Natural killer cell (primary cell): Measurements from ENCODE around the gene RIPK1. TPM values are rescaled to one million over a fixed set of nuclear protein-coding genes. Genes with fewer than 3 reads are reported as not detected.
"Not testable (repeated sequence)": the region's sequence is repeated elsewhere in the genome, so short reads cannot be mapped to it uniquely, and the experiment has no call there.

ENCODE experiments used
- ATAC-seq, 3 donors: fragments of 150-1000 bp in 2 of 3; fragments of 200-7000 bp in 1 of 3; cut with Tn5 transposase; 1 replicate in 1 of 3; 2 replicates in 2 of 3; pipeline ENCODE4 v1.10.0; 2021; ENCODE audit warnings: mild to moderate bottlenecking in 2 of 3, moderate library complexity in 2 of 3
- DNase-seq, 2 donors: peaks; one replicate each; pipeline versions ENCODE4 v3.0.0 to v3.0.0-alpha.2; 2013 to 2021; ENCODE audit warnings: mixed read lengths in 1 of 2
- H3K27ac ChIP-seq: one replicate; pipeline ENCODE4 v1.5.1; 2013; ENCODE audit warnings: mild to moderate bottlenecking, low read length
- H3K27me3 ChIP-seq: one replicate; pipeline ENCODE4 v1.6.1; 2013; ENCODE audit warnings: low read length; ENCODE audit not compliant: control insufficient read depth, insufficient read depth
- H3K36me3 ChIP-seq: one replicate; pipeline ENCODE4 v1.6.1; 2013; ENCODE audit warnings: low read length; ENCODE audit not compliant: control insufficient read depth, insufficient read depth
- H3K4me1 ChIP-seq: one replicate; pipeline ENCODE4 v1.6.1; 2013; ENCODE audit warnings: low read length; ENCODE audit not compliant: control insufficient read depth, insufficient read depth
- H3K4me3 ChIP-seq: one replicate; pipeline ENCODE4 v1.5.1; 2013; ENCODE audit warnings: low read length
- H3K9me3 ChIP-seq: one replicate; pipeline ENCODE4 v1.6.1; 2013; ENCODE audit warnings: low read length; ENCODE audit not compliant: control insufficient read depth, insufficient read depth
- H3K27ac Mint-ChIP-seq, 2 donors: one replicate each; pipeline ENCODE4 v1.8.0; 2022; ENCODE audit warnings: mild to moderate bottlenecking in 2 of 2, mixed read lengths in 2 of 2, moderate library complexity in 1 of 2
- H3K27me3 Mint-ChIP-seq, 2 donors: one replicate each; pipeline ENCODE4 v1.8.0; 2022; ENCODE audit warnings: low read depth in 2 of 2, mixed read lengths in 2 of 2
- H3K36me3 Mint-ChIP-seq: one replicate; pipeline ENCODE4 v1.8.0; 2022; ENCODE audit warnings: mixed read lengths
- H3K4me1 Mint-ChIP-seq, 2 donors: one replicate each; pipeline ENCODE4 v1.8.0; 2022; ENCODE audit warnings: mixed read lengths in 2 of 2
- H3K4me3 Mint-ChIP-seq: one replicate; pipeline ENCODE4 v1.8.0; 2022; ENCODE audit warnings: mild to moderate bottlenecking, moderate library complexity, mixed read lengths
- H3K9me3 Mint-ChIP-seq, 2 donors: one replicate each; pipeline ENCODE4 v1.8.0; 2022; ENCODE audit warnings: mixed read lengths in 2 of 2
- CTCF ChIP-seq: fragments of 200-600 bp; IDR thresholded peaks from one replicate; pipeline ENCODE4 v1.8.0; 2022; ENCODE audit warnings: antibody characterized with exemption
- WGBS: methylation state at CpG from one replicate; pipeline ENCODE4 v1.1.7; 2013; ENCODE audit warnings: missing lambda C conversion rate; ENCODE audit not compliant: insufficient coverage; 5-methylcytosine and 5-hydroxymethylcytosine counted together
- intact Hi-C: fragments of 100-400 bp; cut with micrococcal nuclease; formaldehyde crosslinking; loops from one replicate; pipeline ENCODE4 v1.14.2; 2022
- total RNA-seq, 4 donors: library from RNA; stranded (reverse); fragments of 120-200 nt in 1 of 4; gene quantifications; one replicate each; pipeline versions ENCODE4 v1.2.3 to v1.2.4, GENCODE V29; 2013 to 2022

RIPK1 gene
- total RNA-seq, 3 donors from 2014 or later (not counting 1 experiment from before 2014, with no cell fraction given) = 30.9 to 44.8 (median 34.5) TPM

GRCh38 chr6:3135668-3136291, 67.5 kb downstream of the RIPK1 start:
- H3K27me3 Mint-ChIP-seq = no peaks in the 10 kb centered on the region
- 94% methylated on average over 12 of the region's 13 CpGs for WGBS
- H3K9me3 Mint-ChIP-seq = no peaks in the 10 kb centered on the region
- DNase-seq = no peak
- intact Hi-C loops = no loop called here
- no peak overlapping the region for H3K4me3 Mint-ChIP-seq
- Histone ChIP-seq H3K4me3 (no peak overlapping the region), H3K27me3 (no peaks in the 10 kb centered on the region), H3K36me3 (peaks cover 10% of the 10 kb centered on the region), H3K4me1 (peaks cover 5% of the 10 kb centered on the region), H3K27ac (no peak overlapping the region), H3K9me3 (no peaks in the 10 kb centered on the region)
- ATAC-seq = no peak
- H3K4me1 Mint-ChIP-seq = no peaks in the 10 kb centered on the region
- peaks cover 11% of the 10 kb centered on the region for H3K36me3 Mint-ChIP-seq
- TF ChIP-seq CTCF = no peak
- H3K27ac Mint-ChIP-seq = no peak overlapping the region

GRCh38 chr6:3136292-3137011, 68.2 kb downstream of the RIPK1 start:
- H3K4me3 Mint-ChIP-seq = no peak overlapping the region
- Histone ChIP-seq H3K4me3 (no peak overlapping the region), H3K27me3 (no peaks in the 10 kb centered on the region), H3K27ac (no peak overlapping the region), H3K4me1 (peaks cover 5% of the 10 kb centered on the region), H3K9me3 (no peaks in the 10 kb centered on the region), H3K36me3 (peaks cover 10% of the 10 kb centered on the region)
- H3K4me1 Mint-ChIP-seq = no peaks in the 10 kb centered on the region
- no peaks in the 10 kb centered on the region for H3K9me3 Mint-ChIP-seq
- peaks cover 11% of the 10 kb centered on the region for H3K36me3 Mint-ChIP-seq
- TF ChIP-seq CTCF = no peak
- H3K27ac Mint-ChIP-seq = no peak overlapping the region
- ATAC-seq (no peak), DNase-seq (no peak)
- no peaks in the 10 kb centered on the region for H3K27me3 Mint-ChIP-seq
- intact Hi-C loops = no loop called here
- WGBS = 92% methylated on average over 6 of the region's 8 CpGs

GRCh38 chr6:3137057-3137777, 68.9 kb downstream of the RIPK1 start:
- no peaks in the 10 kb centered on the region for H3K9me3 Mint-ChIP-seq
- no peak for TF ChIP-seq CTCF
- no peak for DNase-seq
- no peak for ATAC-seq
- peaks cover 11% of the 10 kb centered on the region for H3K36me3 Mint-ChIP-seq
- H3K27ac Mint-ChIP-seq = no peak overlapping the region
- H3K27ac ChIP-seq = no peak overlapping the region
- H3K36me3 ChIP-seq = peaks cover 10% of the 10 kb centered on the region
- no peaks in the 10 kb centered on the region for H3K4me1 Mint-ChIP-seq
- intact Hi-C loops = no loop called here
- 93% methylated on average over 12 of the region's 12 CpGs for WGBS
- H3K4me3 ChIP-seq = no peak overlapping the region
- H3K4me1 ChIP-seq = peaks cover 5% of the 10 kb centered on the region
- H3K4me3 Mint-ChIP-seq = no peak overlapping the region
- no peaks in the 10 kb centered on the region for H3K27me3 Mint-ChIP-seq
- no peaks in the 10 kb centered on the region for H3K9me3 ChIP-seq
- H3K27me3 ChIP-seq = no peaks in the 10 kb centered on the region

GRCh38 chr6:3137873-3138272, 69.6 kb downstream of the RIPK1 start:
- H3K27ac Mint-ChIP-seq, H3K4me1 ChIP-seq, H3K9me3 Mint-ChIP-seq, H3K4me3 ChIP-seq, ATAC-seq, H3K4me1 Mint-ChIP-seq, H3K27me3 ChIP-seq, H3K36me3 ChIP-seq, H3K27me3 Mint-ChIP-seq, H3K4me3 Mint-ChIP-seq, H3K9me3 ChIP-seq, intact Hi-C loops, H3K27ac ChIP-seq, DNase-seq: not testable (repeated sequence)
- H3K36me3 Mint-ChIP-seq = peaks cover 11% of the 10 kb centered on the region
- WGBS = 96% methylated on average over 4 of the region's 6 CpGs
